PFSK-1 (cell line): Measurements from ENCODE around the gene ALG8.

Source experiments
- FOXP2 ChIP-seq: optimal IDR thresholded peaks from 2 replicates; pipeline ENCODE3; 2011; ENCODE audit warnings: borderline replicate concordance, control low read depth, inconsistent platforms; ENCODE audit not compliant: insufficient read depth; ENCODE audit errors: extremely low read length, extremely low read depth
- POLR2AphosphoS5 ChIP-seq: IDR thresholded peaks from 2 replicates; pipeline ENCODE4 v1.6.1; 2012; ENCODE audit warnings: low read depth, mild to moderate bottlenecking, control low read depth, low read length, moderate library complexity
- SIN3A ChIP-seq: IDR thresholded peaks from 2 replicates; pipeline ENCODE4 v1.6.1; 2012; ENCODE audit warnings: mild to moderate bottlenecking, low read length, moderate library complexity, borderline replicate concordance; ENCODE audit not compliant: insufficient read depth
- TAF1 ChIP-seq: IDR thresholded peaks from 2 replicates; pipeline ENCODE4 v1.6.1; 2012; ENCODE audit warnings: low read length, control low read depth, borderline replicate concordance; ENCODE audit not compliant: insufficient read depth
- TF ChIP-seq, protein P1 (sequence below), 2 experiments: IDR thresholded peaks; 2 replicates each; pipeline versions ENCODE4 v1.6.1 to v1.8.0; 2011 to 2012; ENCODE audit warnings: low read depth in 2 of 2, low read length in 2 of 2, control low read depth in 1 of 2, inconsistent platforms in 1 of 2, mild to moderate bottlenecking in 1 of 2, moderate library complexity in 1 of 2; ENCODE audit not compliant: insufficient read depth in 1 of 2

The ALG8 gene

DNA sequence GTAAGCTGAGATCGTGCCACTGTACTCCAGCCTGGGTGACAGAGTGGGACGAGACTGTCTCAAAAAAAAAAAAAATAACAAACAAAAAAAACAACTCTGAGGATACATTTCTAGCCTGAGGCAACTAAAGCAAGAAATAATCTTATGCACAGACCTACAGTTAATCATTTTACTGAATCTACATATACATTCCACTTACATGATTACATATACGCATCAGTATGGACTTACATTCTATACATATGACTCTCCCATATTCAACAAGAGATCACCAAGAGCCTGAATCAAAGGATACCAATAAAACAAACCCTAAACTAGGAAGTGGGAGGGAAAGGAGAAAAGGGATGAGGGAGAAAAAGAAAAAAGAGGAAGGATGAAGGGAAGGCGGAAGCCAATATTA is 1.1 kb downstream of the ALG8 start:
- TF ChIP-seq, protein P1, sequence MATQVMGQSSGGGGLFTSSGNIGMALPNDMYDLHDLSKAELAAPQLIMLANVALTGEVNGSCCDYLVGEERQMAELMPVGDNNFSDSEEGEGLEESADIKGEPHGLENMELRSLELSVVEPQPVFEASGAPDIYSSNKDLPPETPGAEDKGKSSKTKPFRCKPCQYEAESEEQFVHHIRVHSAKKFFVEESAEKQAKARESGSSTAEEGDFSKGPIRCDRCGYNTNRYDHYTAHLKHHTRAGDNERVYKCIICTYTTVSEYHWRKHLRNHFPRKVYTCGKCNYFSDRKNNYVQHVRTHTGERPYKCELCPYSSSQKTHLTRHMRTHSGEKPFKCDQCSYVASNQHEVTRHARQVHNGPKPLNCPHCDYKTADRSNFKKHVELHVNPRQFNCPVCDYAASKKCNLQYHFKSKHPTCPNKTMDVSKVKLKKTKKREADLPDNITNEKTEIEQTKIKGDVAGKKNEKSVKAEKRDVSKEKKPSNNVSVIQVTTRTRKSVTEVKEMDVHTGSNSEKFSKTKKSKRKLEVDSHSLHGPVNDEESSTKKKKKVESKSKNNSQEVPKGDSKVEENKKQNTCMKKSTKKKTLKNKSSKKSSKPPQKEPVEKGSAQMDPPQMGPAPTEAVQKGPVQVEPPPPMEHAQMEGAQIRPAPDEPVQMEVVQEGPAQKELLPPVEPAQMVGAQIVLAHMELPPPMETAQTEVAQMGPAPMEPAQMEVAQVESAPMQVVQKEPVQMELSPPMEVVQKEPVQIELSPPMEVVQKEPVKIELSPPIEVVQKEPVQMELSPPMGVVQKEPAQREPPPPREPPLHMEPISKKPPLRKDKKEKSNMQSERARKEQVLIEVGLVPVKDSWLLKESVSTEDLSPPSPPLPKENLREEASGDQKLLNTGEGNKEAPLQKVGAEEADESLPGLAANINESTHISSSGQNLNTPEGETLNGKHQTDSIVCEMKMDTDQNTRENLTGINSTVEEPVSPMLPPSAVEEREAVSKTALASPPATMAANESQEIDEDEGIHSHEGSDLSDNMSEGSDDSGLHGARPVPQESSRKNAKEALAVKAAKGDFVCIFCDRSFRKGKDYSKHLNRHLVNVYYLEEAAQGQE (IDR thresholded peaks at IDR 0.05; ENCODE audit: insufficient read depth in 1 of 2, low read depth in 2 of 2, low read length in 2 of 2) = no peak
- TF ChIP-seq TAF1 = no peak
- no peak for TF ChIP-seq FOXP2
- no peak for TF ChIP-seq SIN3A
- TF ChIP-seq POLR2AphosphoS5 = no peak

DNA sequence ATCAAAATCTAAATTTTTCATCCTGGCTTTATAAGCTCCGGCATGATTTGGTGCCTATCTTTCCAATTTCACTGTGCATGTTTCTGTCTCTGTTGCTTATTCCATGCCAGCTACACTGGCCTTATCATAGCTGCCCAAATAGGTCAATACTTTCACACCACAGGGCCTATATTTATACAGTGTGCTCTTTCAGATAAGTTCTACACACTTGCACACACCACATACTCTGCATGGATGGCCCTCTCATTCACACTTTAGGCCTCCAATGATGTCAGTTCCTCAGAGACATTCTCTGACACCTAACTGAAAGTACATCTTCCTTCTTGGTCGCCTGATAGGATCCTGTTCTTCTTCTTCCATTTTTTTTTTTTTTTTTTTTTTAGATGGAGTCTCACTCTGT is 7.0 kb downstream of the ALG8 start:
- TF ChIP-seq, protein P1 (IDR thresholded peaks at IDR 0.05; ENCODE audit: insufficient read depth in 1 of 2, low read depth in 2 of 2, low read length in 2 of 2) = no peak
- TF ChIP-seq POLR2AphosphoS5 (no peak), SIN3A (no peak), FOXP2 (no peak), TAF1 (no peak)

DNA sequence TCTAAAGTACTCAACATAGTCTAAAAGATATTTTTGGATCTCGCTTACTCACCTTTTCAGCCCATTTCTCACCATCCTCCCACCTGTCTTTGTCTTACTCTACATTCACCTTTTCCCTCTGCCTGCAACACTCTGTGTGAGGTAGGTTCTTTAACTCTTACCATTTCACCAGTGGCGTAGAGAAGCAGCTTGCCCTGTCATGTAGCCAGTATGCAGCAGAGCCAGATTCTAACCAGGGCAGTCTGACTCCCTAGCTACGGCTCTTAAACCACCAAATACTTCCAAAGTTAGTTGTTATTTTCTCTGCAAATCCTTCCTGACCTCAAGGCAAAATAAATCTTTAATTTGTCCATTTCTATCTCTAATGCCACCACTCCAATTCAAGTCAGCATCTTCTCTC is 7.5 kb downstream of the ALG8 start:
- TF ChIP-seq FOXP2 = no peak
- TF ChIP-seq POLR2AphosphoS5 = no peak
- no peak for TF ChIP-seq TAF1
- no peak for TF ChIP-seq SIN3A
- TF ChIP-seq, protein P1 (IDR thresholded peaks at IDR 0.05; ENCODE audit: insufficient read depth in 1 of 2, low read depth in 2 of 2, low read length in 2 of 2) = no peak

DNA sequence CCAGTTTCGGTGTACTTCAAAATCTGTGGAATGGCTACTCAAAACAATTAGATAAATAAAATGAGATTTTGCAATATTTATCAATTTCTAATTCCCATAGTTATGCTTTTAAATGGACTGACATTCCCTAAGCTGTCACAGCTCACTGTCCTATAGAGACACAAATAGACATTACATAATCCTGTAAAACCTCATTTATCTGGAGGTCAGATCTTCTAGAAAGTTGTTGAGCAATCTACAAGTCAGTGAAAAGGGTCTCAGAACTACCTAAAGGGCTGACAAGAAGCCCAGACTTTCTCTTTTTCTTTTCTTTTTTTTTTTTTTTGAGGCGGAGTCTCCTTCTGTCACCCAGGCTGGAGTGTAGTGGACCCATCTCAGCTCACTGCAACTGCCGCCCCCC is 12.0 kb downstream of the ALG8 start:
- TF ChIP-seq POLR2AphosphoS5 (no peak), SIN3A (no peak)
- TF ChIP-seq, protein P1 (IDR thresholded peaks at IDR 0.05; ENCODE audit: insufficient read depth in 1 of 2, low read depth in 2 of 2, low read length in 2 of 2) = no peak

DNA sequence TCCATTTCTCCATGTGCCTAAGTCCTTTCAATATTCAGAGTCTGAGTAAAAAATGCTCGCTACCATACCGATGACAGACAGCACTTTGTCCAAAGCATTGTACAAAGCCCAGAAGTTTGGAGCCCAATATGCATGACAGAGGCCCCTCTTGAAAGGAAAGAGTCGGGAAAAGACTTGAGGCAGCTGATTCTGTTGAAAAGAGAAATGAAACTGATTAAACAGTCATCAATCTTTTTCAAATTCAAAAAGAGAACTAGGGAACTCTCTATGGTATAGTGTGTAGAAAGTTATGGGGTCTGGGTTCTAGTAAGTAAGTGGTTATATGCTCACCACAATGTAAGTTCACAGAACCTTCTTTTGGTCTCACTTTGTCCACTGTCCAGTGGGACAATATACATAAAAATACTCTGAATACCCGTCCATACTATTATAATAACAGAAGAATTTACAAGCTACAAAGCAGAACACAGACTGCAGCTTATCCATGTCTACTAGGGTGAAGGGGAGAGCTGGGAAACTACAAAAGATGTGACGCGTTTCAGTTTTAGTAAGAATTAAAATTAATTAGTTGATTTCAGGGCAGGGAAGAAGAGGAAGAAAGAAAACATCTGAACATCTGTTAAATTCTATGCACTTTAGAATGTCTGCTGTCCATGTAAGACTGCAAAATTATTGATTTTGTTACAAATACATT is 26.7 kb downstream of the ALG8 start:
- TF ChIP-seq, protein P1 (IDR thresholded peaks at IDR 0.05; ENCODE audit: insufficient read depth in 1 of 2, low read depth in 2 of 2, low read length in 2 of 2) = no peak
- TF ChIP-seq TAF1 = no peak
- no peak for TF ChIP-seq POLR2AphosphoS5
- TF ChIP-seq FOXP2 = no peak
- no peak for TF ChIP-seq SIN3A
